ENCODE results near the gene ARID1A.
"Not testable (repeated sequence)": the region's sequence is repeated elsewhere in the genome, so short reads cannot be mapped to it uniquely, and the experiment has no call there.

Gene ARID1A

DNA sequence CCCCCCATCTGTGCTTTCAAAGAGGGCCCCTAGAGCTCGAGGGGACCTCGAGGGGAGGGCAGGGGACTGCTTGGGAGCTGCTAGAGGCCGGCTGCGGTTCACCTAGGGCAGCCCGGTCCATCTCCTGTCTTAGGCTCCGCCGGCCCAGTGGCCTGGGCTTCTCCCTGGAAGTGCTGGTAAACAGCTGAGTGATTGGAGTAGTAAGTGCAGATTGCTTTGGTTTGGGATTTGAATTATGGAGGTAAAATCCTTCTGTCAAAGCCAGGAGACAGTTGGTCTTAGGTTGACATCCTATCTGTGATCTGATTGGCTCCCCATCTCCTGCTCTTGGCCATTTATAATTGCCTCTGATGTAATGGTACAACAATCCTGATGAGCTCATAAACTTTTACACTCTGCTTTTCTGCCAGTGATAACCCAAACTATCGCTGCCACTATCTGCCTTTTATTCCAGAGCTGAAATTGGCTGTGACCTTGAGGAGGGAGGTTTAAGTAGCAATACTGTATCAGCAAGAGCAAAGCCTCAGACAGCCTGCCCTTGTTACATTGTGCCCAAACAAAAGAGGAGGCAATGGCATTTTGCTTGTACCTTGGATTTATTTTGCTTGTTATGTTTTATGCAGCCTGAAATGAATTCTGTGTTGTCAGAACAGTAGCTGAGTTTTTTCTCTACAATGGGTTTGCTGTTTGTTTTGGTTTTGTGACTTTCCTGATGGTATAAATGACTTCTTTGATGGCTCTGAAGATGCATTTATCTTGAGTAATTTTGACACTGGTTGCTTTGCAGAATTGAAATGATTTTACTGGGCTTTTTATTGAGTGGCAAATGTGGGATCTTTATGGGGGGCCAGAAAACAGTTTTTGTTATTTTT, 2.4 kb downstream of the ARID1A start:
- DNase-seq (ENCODE audit: low read depth), result peak; percentile 9

DNA sequence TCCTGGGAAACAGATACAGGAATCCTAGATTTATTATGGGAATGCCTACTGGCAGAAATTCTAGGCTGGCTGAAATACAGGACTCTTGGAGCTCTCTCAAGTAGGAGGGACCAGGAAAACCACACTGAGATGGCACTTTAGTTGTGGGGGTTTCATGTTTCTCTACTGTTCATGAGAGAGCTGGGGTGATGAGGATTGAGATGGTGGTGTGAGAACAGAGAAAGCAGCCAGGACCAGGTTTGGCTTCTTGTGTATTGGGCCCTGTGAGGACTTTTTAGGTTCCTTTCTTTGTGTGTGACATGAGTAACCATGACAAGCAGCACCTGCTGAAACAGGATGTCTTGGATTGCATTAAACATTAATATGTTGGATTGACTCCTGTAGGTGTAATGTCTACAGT, 4.9 kb downstream of the ARID1A start:
- no peak for DNase-seq (ENCODE audit: low read depth)

DNA sequence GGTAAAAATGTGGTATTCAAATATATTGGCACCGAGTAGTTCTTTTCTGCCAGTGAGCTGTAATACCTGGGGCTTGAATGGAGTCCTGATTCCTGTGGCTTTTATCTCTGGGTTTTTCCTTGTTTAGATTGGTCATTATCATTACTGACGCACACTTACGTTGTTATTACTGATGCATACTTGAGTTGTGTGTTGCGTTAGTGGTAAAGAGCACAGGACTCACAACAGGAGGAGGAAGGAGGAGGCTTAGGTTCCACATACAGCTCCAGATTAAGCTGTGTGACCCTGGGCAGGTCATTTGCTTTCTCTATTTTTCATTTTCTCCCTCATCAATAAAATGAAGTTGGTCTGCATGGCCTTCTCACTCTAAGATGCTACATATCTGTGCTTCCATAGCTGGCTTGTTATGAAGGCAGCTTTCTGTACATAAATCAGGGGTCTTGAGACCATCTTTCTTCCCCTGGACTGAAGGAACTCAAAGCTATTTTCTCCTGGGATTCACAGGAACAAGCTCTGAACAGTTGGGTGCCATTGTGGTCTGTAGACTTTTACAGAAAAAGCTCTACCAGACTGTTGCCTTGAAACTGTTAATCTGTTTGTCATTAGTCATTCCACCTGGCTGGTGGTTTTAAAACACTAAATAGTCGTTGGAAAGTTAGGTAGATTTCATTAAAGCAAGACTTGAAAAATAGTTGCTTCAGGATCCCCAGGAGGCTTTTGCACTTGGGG, 5.6 kb downstream of the ARID1A start:
- DNase-seq (ENCODE audit: low read depth), result no peak

DNA sequence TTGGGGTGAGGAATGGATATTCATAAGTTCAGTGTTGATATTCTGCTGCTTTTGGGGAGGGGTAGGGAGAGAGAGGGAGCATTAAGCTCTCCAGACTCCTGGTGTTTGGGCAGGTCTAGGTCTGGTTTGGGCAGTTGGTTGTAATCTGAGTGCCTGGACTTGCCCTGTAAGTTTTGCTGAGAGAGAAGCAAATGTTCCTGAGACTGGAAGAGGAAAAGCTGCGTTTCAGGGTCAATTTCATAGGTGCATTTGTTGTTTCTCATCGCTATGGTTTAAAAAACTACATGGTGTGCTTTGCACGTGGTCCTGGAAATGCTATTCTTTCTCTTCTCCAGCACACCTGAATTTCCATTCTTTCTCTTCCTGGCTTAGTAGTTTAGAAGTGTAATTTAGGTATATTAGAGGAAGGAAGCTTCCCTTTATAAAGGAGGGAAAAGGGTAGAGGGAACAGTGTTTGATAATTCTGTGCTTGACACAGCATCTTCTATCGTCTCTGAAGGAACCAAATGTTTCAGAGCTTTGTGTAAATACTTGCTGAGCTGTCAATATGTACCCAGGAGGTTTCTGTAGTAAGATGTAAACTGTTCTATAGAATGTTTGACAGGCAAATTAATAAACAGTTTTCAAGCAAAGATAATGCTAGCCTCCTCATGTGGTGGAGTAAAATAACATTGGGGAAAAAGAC, 6.3 kb downstream of the ARID1A start:
- no peak for DNase-seq (ENCODE audit: low read depth)

DNA sequence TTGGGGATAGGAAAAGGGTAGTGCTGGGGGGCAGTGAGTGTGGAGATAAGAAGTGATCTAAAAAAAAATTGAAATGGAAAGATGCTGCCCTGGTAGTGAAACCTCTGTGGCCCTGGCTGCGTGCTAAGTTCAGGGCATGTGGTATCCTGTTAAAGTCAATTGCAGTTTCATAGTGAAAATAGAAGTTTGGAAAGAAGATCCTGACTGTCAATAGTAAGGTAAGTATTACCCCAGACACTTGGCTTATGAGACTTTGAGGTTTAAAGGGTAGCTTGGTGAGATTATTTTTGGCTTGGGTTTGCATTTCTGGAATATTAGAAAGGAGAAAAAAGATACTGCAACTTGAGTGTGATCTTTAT, 6.8 kb downstream of the ARID1A start:
- no peak for DNase-seq (ENCODE audit: low read depth)

DNA sequence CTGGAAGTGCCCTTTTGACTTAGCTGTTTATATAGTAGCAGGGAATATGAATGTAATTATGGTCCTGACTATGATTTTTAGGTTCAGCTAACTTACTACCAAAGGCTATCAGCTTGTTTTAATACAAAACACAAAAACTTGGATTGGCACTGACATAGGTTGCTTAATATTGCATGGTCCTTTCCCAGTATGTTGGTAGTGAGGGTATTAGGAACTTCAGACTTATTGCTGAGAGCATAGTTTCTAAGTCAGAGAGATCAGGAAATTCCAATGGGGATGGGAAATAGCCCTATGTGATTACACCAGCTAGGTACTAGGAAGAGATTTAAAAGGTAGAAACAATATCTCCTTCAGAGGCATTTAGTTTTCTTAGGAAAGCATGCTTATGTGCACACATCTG, 7.7 kb downstream of the ARID1A start:
- no peak for DNase-seq (ENCODE audit: low read depth)

DNA sequence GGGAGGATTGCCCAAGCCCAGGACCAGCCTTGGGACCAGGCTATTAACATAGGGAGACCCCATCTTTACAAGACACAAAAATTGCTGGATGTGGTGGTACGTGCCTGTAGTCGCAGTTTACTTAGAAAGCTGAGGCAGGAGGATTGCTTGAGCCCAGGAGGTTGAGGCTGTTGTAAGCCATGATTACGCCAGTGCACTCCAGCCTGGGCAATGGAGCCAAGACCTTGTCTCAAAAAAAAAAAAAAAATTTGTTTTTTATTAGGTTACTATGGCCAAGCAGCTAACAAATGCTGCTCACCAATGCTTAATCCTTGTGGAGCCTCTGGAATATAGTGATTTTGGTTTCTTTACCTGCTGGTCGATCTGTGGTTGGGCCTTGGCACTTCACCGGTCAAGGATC, 8.8 kb downstream of the ARID1A start:
- no peak for DNase-seq (ENCODE audit: low read depth)

DNA sequence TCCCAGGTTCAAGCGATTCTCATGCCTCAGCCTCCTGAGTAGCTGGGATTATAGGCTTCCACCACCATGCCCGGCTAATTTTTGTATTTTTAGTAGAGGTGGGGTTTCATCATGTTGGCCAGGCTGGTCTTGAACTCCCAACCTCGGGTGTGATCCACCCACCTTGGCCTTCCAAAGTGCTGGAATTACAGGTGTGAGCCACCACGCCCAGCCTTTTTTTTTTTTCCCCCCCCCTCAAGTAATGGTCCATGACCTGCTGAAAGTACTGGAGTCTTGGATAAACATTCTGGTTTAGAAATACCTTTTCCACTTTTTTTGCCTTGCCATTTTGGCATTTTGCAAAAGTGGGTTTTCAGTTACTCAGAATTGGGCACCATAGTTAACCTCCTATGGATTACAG, 9.4 kb downstream of the ARID1A start:
- DNase-seq (ENCODE audit: low read depth), result not testable (repeated sequence)

DNA sequence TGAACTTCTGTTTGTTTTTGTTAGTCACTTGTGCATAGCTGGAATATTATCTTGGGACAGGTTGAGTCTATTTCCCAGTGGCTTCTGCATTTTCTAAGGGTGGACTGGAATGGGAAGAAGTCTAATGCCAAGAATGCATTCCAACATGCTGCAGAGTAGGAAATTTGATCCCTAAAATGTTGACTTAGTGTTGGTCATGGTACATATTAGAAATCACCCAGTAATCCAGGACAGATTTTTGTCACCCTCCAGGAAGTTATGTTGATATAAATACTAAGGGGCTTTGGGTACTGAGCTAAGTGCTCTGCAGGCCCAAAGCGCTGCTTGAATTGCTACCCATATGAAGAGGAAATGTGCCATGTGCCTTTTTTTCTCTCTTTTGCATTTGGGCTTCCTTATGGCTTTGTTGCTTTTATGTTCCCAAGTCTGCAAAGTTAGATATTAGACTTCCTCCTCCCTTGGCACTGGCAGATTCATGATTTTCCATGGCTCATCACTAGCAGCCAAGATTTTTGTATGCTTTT, 10.0 kb downstream of the ARID1A start:
- no peak for DNase-seq (ENCODE audit: low read depth)

DNA sequence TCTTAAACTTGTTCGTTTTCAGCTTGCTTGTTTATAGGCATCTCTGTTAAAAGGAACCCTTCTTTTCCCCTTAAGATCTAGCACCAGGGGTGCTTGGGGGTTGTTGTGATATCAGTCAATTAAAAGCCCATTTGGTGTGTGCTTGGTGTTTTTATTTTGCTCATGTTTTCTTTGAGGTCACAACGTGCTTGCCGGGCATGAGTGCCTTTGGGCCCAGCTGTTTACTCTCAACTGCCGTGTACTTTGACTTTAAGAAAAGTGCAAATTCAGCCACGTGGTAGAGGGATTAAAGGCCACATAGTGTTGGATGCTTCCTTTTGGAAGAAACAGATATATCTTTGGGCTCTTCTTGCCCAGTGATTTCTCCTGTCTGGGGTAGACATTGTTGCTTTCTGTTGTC, 10.5 kb downstream of the ARID1A start:
- DNase-seq (ENCODE audit: low read depth), result no peak

DNA sequence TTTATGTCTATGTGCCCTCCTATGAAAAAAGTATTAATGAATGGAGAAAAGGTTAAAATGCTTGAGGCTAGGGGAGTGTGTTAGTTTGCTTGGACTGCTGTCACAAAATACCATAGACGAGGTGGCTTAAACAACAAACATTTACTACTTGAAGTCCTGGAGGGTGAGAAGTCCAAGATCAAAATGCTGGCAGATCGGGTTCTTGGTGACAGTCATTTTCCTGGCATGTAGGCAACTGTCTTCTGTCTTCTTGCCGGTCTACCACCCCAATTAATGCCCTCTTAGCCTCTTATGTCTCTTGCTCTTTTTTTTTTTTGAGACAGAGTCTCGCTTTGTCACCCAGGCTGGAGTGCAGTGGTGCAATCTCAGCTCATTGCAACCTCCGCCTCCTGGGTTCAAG, 15.0 kb downstream of the ARID1A start:
- no peak for DNase-seq (ENCODE audit: low read depth)

DNA sequence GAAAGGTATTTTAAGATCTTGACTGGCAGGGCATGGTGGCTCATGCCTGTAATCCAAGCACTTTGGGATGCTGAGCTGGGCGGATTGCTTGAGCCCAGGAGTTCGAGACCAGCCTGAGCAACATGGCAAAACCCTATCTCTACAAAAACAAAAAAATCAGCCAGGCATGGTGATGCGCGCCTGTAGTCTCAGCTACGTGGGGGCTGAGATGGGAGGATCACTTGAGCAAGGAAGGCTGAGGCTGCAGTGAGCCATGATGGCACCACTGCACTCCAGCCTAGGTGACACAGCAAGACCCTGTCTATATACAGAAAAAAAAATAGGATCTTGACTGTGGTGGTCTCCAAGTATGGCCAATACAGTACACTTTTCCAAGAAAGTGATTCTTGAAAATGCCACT, 16.0 kb downstream of the ARID1A start:
- no peak for DNase-seq (ENCODE audit: low read depth)

DNA sequence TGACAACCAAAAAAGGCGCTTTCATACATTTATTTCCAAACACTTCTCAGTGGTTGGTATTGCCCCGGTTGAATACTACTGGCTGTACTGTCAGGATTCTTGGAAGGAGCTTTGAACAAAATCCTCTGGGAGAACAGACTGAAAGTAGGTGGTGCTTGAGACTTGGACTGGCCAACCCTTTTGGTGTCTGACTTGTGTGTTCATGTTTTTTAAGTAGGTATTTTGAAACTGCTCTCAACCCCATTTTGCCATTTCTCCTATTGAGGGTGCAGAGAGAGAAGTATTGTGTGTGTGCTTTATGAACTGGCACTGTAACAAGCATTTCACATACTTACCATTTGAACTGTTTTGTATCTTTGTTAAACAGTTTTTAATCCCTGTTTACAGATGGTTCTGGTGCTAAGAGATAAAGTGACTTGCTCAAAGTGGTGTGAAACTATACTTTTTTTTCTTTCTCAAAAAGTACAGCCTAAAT, 21.2 kb downstream of the ARID1A start:
- no peak for DNase-seq (ENCODE audit: low read depth)

DNA sequence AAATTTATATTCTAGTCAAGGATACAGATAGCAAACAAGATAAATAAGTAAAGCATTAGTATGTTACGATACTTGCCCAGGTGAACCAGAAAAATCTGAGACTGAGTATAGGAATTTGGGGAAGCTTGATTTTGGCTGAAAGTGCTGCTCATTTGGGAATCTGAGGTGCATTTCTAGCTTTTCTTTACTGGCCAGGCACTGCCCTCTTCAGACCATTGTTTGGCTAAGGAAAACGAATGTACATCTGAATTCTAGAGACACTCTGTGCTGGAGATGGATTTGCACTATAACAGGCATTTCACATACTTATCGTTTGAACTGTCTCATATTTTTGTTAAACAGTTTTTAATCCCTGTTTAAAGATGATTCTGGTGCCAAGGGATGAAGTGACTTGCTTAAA, 23.4 kb downstream of the ARID1A start:
- DNase-seq (ENCODE audit: low read depth), result no peak

DNA sequence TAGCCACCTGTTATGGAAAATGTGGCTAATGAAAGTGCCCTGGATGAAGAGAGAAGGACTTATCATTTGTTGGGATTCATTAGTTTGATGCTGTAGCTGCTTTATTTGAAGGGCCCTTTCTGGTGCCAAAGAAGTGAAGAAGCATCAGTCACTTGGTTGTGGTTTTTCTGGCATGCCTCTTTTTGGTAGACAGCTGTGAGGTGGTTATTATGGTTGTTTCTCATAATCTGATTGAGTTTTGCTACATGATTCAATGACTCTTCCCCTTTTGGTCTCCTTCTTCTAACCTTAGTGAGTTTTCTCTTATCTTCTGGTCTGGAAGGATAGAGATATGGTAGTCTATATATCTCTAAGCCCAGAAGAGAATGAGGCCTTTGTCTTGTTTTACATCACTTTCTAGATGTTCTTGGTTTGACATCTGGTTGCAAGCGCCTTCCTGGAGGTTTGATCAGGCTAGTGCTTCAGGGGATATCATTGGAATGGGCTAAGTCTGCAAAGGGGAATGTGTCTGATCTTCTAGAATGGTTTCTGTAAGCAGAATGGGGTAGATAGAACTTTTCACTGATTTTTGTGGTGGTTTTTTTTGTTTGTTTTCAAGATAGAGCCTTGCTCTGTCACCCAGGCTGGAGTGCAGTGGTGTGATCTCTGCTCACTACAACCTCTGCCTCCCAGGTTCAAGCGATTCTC, 26.0 kb downstream of the ARID1A start:
- DNase-seq (ENCODE audit: low read depth), result no peak

DNA sequence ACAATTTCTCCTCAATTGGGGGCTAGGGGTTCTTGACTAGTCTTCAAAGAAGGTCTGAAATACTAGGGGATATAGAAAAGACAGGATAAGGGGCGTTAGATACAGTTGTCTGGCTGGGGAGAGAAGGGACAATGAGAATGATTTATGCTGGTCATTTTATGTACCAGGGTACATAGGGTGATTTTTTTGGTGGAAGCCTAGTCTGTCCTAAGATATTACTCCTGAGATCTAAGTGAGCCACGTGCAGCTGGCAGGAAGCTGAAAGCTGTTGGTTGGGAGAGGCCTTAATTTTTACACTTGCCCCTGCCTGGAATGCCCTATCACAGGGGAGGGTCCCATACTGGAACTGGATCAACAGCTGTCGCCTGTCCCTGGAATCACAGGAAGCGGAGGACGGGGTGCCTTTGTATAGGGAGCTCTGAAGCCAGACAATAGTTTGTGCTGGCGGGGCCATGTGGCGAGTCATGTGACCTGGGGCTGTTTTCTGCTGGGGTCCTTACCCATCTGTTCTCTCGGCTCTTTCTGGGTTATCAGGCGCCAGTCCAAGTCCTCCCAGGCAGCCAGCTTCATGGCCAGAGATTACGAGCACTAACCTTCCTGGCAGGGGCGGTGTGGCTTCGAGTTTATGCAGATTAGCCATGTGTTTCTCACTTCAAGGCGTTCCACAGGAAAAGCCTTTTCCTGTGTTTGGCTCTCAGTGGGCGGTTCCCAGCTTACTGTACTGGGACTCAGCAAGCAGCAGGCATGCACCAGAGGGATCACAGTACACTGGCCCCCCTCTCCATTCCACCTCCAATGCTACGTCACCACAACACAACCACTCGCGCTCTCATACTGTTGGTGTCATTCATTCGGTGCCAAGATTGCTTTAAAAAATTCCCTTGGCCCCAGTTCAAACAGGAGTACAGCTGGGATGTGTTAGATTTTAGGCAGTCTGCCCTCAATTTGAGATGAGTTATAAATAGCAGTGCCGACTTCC, 27.5 kb downstream of the ARID1A start:
- peak; percentile 22 for DNase-seq (ENCODE audit: low read depth)

DNA sequence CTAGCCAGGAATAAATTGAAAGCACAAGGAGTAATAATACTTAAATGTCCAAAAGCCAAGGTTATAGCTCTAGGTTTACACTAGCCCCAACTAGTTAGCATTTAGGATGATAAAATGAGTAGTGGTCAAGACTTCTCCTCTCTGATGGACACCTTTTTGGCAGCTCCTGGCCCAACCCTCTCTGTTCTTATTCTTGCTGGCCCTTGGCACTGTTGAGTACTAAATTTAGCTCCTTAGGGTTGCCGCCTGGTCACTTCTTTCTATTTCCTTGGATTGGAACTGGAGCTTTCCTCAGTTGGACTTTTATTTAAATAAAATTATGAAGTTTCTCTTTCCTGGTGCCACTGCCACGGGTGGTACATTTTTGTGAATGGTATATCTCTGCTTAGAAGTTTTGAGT, 28.3 kb downstream of the ARID1A start:
- DNase-seq (ENCODE audit: low read depth), result no peak

DNA sequence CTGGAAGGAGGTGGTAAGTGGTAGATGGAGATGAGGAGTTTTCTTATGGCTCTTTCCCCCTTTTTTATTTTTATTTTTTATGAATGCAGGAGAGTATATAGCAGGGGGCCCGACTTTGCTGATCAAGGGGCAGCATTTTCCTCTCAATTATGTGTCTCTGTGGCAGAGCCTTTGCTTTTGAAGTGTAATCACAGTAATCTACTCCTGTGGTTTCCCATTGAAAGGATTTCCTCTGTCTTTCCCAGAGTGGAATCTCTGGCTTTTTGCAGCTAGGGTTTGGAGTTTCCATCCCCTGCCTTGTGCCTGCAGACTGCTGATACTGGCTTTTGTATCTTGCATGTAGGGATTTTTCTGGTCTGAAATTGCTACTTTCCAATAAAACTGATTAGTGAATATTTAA, 29.1 kb downstream of the ARID1A start:
- DNase-seq (ENCODE audit: low read depth), result no peak

DNA sequence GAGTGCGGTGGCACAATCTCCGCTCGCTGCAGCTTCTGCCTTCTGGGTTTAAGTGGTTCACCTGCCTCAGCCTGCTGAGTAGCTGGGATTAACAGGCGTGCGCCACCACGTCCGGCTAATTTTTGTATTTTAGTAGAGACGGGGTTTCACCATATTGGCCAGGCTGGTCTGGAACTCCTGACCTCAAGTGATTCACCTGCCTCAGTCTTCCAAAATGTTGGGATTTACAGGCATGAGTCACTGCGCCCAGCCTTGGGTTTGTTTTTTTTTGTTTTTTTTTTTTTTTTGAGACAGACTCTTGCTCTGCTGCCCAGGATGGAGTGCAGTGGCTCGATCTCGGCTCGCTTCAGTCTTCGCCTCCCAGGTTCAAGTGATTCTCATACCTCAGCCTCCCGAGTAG, 30.1 kb downstream of the ARID1A start:
- DNase-seq (ENCODE audit: low read depth), result not testable (repeated sequence)

DNA sequence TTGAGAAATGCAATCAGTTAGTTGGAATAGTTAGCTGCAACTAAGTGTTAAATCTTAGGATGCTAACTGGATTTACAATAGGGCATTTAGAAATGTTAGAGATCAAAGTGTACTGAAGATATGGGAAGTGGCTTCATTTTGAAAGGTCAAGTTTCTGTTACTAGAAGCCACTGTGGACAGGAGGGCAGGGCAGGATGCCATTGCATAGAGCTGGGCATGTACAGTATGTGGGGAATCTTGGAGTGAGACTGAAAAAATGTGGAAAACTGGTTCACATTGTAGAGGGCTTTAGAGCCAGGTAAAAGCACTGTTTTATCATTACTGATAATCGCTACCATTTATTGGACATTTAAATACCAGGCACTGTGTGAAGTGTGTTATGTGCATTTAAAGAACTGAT, 31.0 kb downstream of the ARID1A start:
- DNase-seq (ENCODE audit: low read depth), result no peak

DNA sequence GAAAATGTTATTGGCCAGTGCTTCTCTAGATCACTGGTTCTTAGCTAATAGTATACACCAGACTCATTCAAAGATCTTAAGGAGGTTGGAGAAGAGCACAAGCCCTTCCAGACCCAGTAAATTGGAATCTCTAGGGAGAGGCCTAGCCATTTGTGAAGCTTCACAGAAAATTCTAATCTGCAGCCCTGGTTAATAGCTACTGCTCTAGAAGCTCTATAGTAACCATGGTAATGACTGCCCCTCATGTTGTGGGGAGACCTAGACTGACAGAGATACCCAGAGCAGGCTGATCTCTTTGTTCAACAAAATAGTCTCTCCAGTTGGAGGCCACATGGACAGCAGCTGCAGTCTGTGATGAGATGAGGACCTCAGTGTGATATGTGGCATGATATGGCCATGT, 31.7 kb downstream of the ARID1A start:
- DNase-seq (ENCODE audit: low read depth), result no peak
